Left ventricle myocardium inferior (tissue), 1 donor: Measurements from ENCODE around the gene TMEM45A. TPM values are rescaled to one million over a fixed set of nuclear protein-coding genes. Genes with fewer than 3 reads are reported as not detected.
"Not testable (repeated sequence)": the region's sequence is repeated elsewhere in the genome, so short reads cannot be mapped to it uniquely, and the experiment has no call there.

Experiments
- DNase-seq: peaks from one replicate; pipeline ENCODE4 v3.0.0-alpha.2; 2020
- H3K27ac ChIP-seq: fragments of 200-600 bp; replicated peaks from 2 replicates; pipeline ENCODE4 v1.8.0; 2021
- H3K27me3 ChIP-seq: fragments of 200-600 bp; 2 replicates; pipeline ENCODE4 v1.8.0; 2021; ENCODE audit warnings: low read depth
- H3K36me3 ChIP-seq: fragments of 200-600 bp; 2 replicates; pipeline ENCODE4 v1.8.0; 2021
- H3K4me1 ChIP-seq: fragments of 200-600 bp; 2 replicates; pipeline ENCODE4 v1.8.0; 2021
- H3K4me3 ChIP-seq: fragments of 200-600 bp; 2 replicates; pipeline ENCODE4 v1.8.0; 2021; ENCODE audit warnings: mild to moderate bottlenecking, moderate library complexity
- H3K9me3 ChIP-seq: fragments of 200-600 bp; replicated peaks from 2 replicates; pipeline ENCODE4 v1.8.0; 2021
- CTCF ChIP-seq: fragments of 200-600 bp; IDR thresholded peaks from 2 replicates; pipeline ENCODE4 v1.8.0; 2021; ENCODE audit warnings: antibody characterized with exemption, mild to moderate bottlenecking, borderline replicate concordance
- intact Hi-C: fragments of 100-400 bp; cut with micrococcal nuclease; formaldehyde crosslinking; loops from one replicate; pipeline ENCODE4 v1.11.0; 2022
- total RNA-seq: library from RNA; stranded (reverse); fragmentation: NEBNext Ultra II Directional; extraction: Animal tissue kit (Norgen Biotek cat#: 25700); gene quantifications from one replicate; pipeline ENCODE4 v1.2.1, GENCODE V29; 2021
- donor health status: DM: no; HTN: yes; CAD: no; lungs with severe emphysema.

TMEM45A gene
- total RNA-seq, 1 donor from 2014 or later, result 3.2 TPM

- intact Hi-C loops, result no loop called here
Measured at GRCh38 chr3:100506355-100506754, 13.9 kb downstream of the TMEM45A start.

DNA sequence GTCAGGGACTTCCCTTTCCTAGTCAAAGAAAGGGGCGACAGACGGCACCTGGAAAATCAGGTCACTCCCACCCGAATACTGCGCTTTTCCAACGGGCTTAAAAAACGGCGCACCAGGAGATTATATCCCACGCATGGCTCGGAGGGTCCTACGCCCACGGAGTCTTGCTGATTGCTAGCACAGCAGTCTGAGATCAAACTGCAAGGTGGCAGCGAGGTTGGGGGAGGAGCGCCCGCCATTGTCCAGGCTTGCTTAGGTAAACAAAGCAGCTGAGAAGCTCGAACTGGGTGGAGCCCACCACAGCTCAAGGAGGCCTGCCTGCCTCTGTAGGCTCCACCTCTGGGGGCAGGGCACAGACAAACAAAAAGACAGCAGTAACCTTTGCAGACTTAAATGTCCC lies 17.4 kb downstream of the TMEM45A start:
- H3K27ac ChIP-seq, DNase-seq, H3K9me3 ChIP-seq, H3K4me3 ChIP-seq, intact Hi-C loops, H3K4me1 ChIP-seq, H3K36me3 ChIP-seq, H3K27me3 ChIP-seq: not testable (repeated sequence)

More at GRCh38 chr3:100506355-100506754, 13.9 kb downstream of the TMEM45A start:
- Histone ChIP-seq H3K4me1 (no peaks in the 10 kb centered on the region), H3K36me3 (no peaks in the 10 kb centered on the region), H3K4me3 (no peak overlapping the region), H3K9me3 (peaks cover 6% of the 10 kb centered on the region), H3K27me3 (no peaks in the 10 kb centered on the region), H3K27ac (no peak overlapping the region)
- TF ChIP-seq CTCF, result no peak
- no peak for DNase-seq

GRCh38 chr3:100516232-100516631 lies 23.8 kb downstream of the TMEM45A start:
- H3K27ac ChIP-seq, result no peak overlapping the region
- intact Hi-C loops, result no loop called here
- H3K27me3 ChIP-seq, result no peaks in the 10 kb centered on the region
- no peak overlapping the region for H3K4me3 ChIP-seq
- DNase-seq, result no peak
- H3K36me3 ChIP-seq, result no peaks in the 10 kb centered on the region
- TF ChIP-seq CTCF, result no peak
- H3K9me3 ChIP-seq, result no peaks in the 10 kb centered on the region
- H3K4me1 ChIP-seq, result no peaks in the 10 kb centered on the region

- no peaks in the 10 kb centered on the region for H3K4me1 ChIP-seq
- no peaks in the 10 kb centered on the region for H3K27me3 ChIP-seq
- H3K36me3 ChIP-seq, result no peaks in the 10 kb centered on the region
- H3K4me3 ChIP-seq, result no peak overlapping the region
- intact Hi-C loops, result no loop called here
- H3K27ac ChIP-seq, result no peak overlapping the region
- no peak for TF ChIP-seq CTCF
- no peaks in the 10 kb centered on the region for H3K9me3 ChIP-seq
- no peak for DNase-seq
Measured at GRCh38 chr3:100516838-100517237, 24.4 kb downstream of the TMEM45A start.

- Histone ChIP-seq H3K4me1 (no peaks in the 10 kb centered on the region), H3K36me3 (no peaks in the 10 kb centered on the region), H3K27ac (no peak overlapping the region), H3K4me3 (no peak overlapping the region), H3K27me3 (no peaks in the 10 kb centered on the region), H3K9me3 (no peaks in the 10 kb centered on the region)
- intact Hi-C loops, result no loop called here
- no peak for TF ChIP-seq CTCF
- no peak for DNase-seq
Measured at GRCh38 chr3:100517276-100517675, 24.9 kb downstream of the TMEM45A start.

- H3K4me1 ChIP-seq, result no peaks in the 10 kb centered on the region
- TF ChIP-seq CTCF, result no peak
- H3K27ac ChIP-seq, result no peak overlapping the region
- intact Hi-C loops, result no loop called here
- H3K9me3 ChIP-seq, result no peaks in the 10 kb centered on the region
- no peak for DNase-seq
- H3K4me3 ChIP-seq, result no peak overlapping the region
- H3K27me3 ChIP-seq, result no peaks in the 10 kb centered on the region
- no peaks in the 10 kb centered on the region for H3K36me3 ChIP-seq
Measured at GRCh38 chr3:100518244-100518643, 25.8 kb downstream of the TMEM45A start.
